ENCODE results near the gene FBLN2. TPM values are rescaled to one million over a fixed set of nuclear protein-coding genes. Genes with fewer than 3 reads are reported as not detected.

The FBLN2 gene
- total RNA-seq, 1 experiment from 2014 or later, result 52.7 TPM

Other genes with a start within 250 kb of the FBLN2 start
- gene NUP210, start 128.8 kb upstream of the FBLN2 start, total RNA-seq (2014; rRNA removed; shearing (Covaris generic)), result 0.24 and 0.29 TPM in 2 replicates
- 9.4 and 16.0 TPM in 2 replicates for gene HDAC11, start 68.8 kb upstream of the FBLN2 start, total RNA-seq (2014; rRNA removed; shearing (Covaris generic))